H9 (cell line): ENCODE data around the gene NRG3. TPM values are rescaled to one million over a fixed set of nuclear protein-coding genes. Genes with fewer than 3 reads are reported as not detected.

Source experiments
- DNase-seq: peaks from one replicate; pipeline ENCODE4 v3.0.0-alpha.2; 2017
- H2AFZ ChIP-seq: one replicate; pipeline ENCODE4 v1.6.1; 2013; ENCODE audit warnings: mild to moderate bottlenecking, low read length, control low read depth, moderate library complexity
- H2AK5ac ChIP-seq: 2 replicates; pipeline ENCODE4 v1.6.1; 2013; ENCODE audit warnings: low read length, control low read depth, mixed read lengths; ENCODE audit not compliant: insufficient read length
- H2BK120ac ChIP-seq: one replicate; pipeline ENCODE4 v1.6.1; 2013; ENCODE audit warnings: low read depth, mild to moderate bottlenecking, low read length, control low read depth, inconsistent platforms; ENCODE audit not compliant: poor library complexity, severe bottlenecking
- H2BK12ac ChIP-seq: 2 replicates; pipeline ENCODE4 v1.6.1; 2013; ENCODE audit warnings: low read length, control low read depth, mixed read lengths, low read depth; ENCODE audit not compliant: insufficient read length
- H2BK15ac ChIP-seq: 2 replicates; pipeline ENCODE4 v1.6.1; 2013; ENCODE audit warnings: low read depth, low read length, control low read depth
- H2BK20ac ChIP-seq: one replicate; pipeline ENCODE4 v1.6.1; 2013; ENCODE audit warnings: low read depth, mild to moderate bottlenecking, low read length, control low read depth, inconsistent platforms; ENCODE audit not compliant: poor library complexity, severe bottlenecking
- H2BK5ac ChIP-seq: 2 replicates; pipeline ENCODE4 v1.6.1; 2013; ENCODE audit warnings: low read length, control low read depth, mixed read lengths; ENCODE audit not compliant: insufficient read length
- H3K14ac ChIP-seq: 2 replicates; pipeline ENCODE4 v1.6.1; 2013; ENCODE audit warnings: low read length, control low read depth; ENCODE audit not compliant: insufficient read depth
- H3K18ac ChIP-seq: 2 replicates; pipeline ENCODE4 v1.6.1; 2013; ENCODE audit warnings: low read depth, mild to moderate bottlenecking, mixed read lengths, low read length, control low read depth; ENCODE audit not compliant: insufficient read length
- H3K23ac ChIP-seq: 2 replicates; pipeline ENCODE4 v1.6.1; 2013; ENCODE audit warnings: low read length, control low read depth, mixed read lengths, low read depth; ENCODE audit not compliant: insufficient read length
- H3K23me2 ChIP-seq: 2 replicates; pipeline ENCODE4 v1.6.1; 2013; ENCODE audit warnings: low read depth, mild to moderate bottlenecking, mixed read lengths, low read length, control low read depth; ENCODE audit not compliant: insufficient read length, poor library complexity, severe bottlenecking
- H3K27ac ChIP-seq: 2 replicates; pipeline ENCODE4 v1.5.1; 2013; ENCODE audit warnings: low read length, control low read depth, mixed read lengths, low read depth; ENCODE audit not compliant: insufficient read length
- H3K27me3 ChIP-seq: 2 replicates; pipeline ENCODE4 v1.6.1; 2013; ENCODE audit warnings: low read length, control low read depth, inconsistent platforms; ENCODE audit not compliant: insufficient read depth
- H3K4ac ChIP-seq: 2 replicates; pipeline ENCODE4 v1.6.1; 2013; ENCODE audit warnings: low read depth, mild to moderate bottlenecking, control low read depth, inconsistent platforms, low read length, moderate library complexity
- H3K4me1 ChIP-seq: 2 replicates; pipeline ENCODE4 v1.6.1; 2013; ENCODE audit warnings: low read length, control low read depth, inconsistent platforms; ENCODE audit not compliant: insufficient read depth
- H3K4me2 ChIP-seq: 2 replicates; pipeline ENCODE4 v1.6.1; 2013; ENCODE audit warnings: low read length, control low read depth, mixed read lengths; ENCODE audit not compliant: insufficient read length, insufficient read depth
- H3K56ac ChIP-seq: 2 replicates; pipeline ENCODE4 v1.6.1; 2013; ENCODE audit warnings: low read depth, mild to moderate bottlenecking, mixed read lengths, low read length, control low read depth; ENCODE audit not compliant: insufficient read length
- H3K79me1 ChIP-seq: 2 replicates; pipeline ENCODE4 v1.6.1; 2013; ENCODE audit warnings: low read depth, mild to moderate bottlenecking, moderate library complexity, low read length, control low read depth, inconsistent platforms; ENCODE audit not compliant: insufficient read depth, poor library complexity, severe bottlenecking
- H3K79me2 ChIP-seq: 2 replicates; pipeline ENCODE4 v1.6.1; 2013; ENCODE audit warnings: low read length, control low read depth, inconsistent platforms; ENCODE audit not compliant: insufficient read depth
- H3K9ac ChIP-seq: 2 replicates; pipeline ENCODE4 v1.6.1; 2013; ENCODE audit warnings: low read length, control low read depth, mixed read lengths; ENCODE audit not compliant: insufficient read length; ENCODE audit errors: extremely low read depth
- H3K9me3 ChIP-seq: one replicate; pipeline ENCODE4 v1.6.1; 2013; ENCODE audit warnings: low read depth, low read length, inconsistent platforms; ENCODE audit not compliant: control insufficient read depth
- H3T11ph ChIP-seq: one replicate; pipeline ENCODE4 v1.6.1; 2013; ENCODE audit warnings: mild to moderate bottlenecking, low read length, control low read depth, inconsistent platforms
- H4K20me1 ChIP-seq: one replicate; pipeline ENCODE4 v1.6.1; 2013; ENCODE audit not compliant: control insufficient read depth, insufficient read length, insufficient read depth
- H4K5ac ChIP-seq: 2 replicates; pipeline ENCODE4 v1.6.1; 2013; ENCODE audit warnings: low read depth, mild to moderate bottlenecking, mixed read lengths, low read length, control low read depth; ENCODE audit not compliant: insufficient read length
- H4K8ac ChIP-seq: replicated peaks from 2 replicates; pipeline ENCODE4 v1.6.1; 2013; ENCODE audit warnings: low read length, control low read depth, mixed read lengths, low read depth; ENCODE audit not compliant: insufficient read length
- H4K91ac ChIP-seq: 2 replicates; pipeline ENCODE4 v1.6.1; 2013; ENCODE audit warnings: low read depth, mild to moderate bottlenecking, moderate library complexity, mixed read lengths, low read length, control low read depth; ENCODE audit not compliant: insufficient read length
- H3K27ac Mint-ChIP-seq, 3 experiments: 2 replicates in 2 of 3; 3 replicates in 1 of 3; pipeline ENCODE4 v1.8.0; 2020 to 2021; ENCODE audit warnings: mixed read lengths in 3 of 3, mild to moderate bottlenecking in 1 of 3, moderate library complexity in 1 of 3
- H3K27me3 Mint-ChIP-seq: 2 replicates; pipeline ENCODE4 v1.8.0; 2021; ENCODE audit warnings: low read depth, mild to moderate bottlenecking, moderate library complexity, mixed read lengths
- H3K36me3 Mint-ChIP-seq, 3 experiments: 2 replicates in 2 of 3; 3 replicates in 1 of 3; pipeline ENCODE4 v1.8.0; 2020 to 2021; ENCODE audit warnings: low read depth in 3 of 3, mixed read lengths in 3 of 3; ENCODE audit not compliant: insufficient read depth in 1 of 3
- H3K4me1 Mint-ChIP-seq, 2 experiments: 2 replicates each; pipeline ENCODE4 v1.8.0; 2020; ENCODE audit warnings: mixed read lengths in 2 of 2
- H3K4me3 Mint-ChIP-seq, 2 experiments: 2 replicates in 1 of 2; 3 replicates in 1 of 2; pipeline ENCODE4 v1.8.0; 2020 to 2021; ENCODE audit warnings: mild to moderate bottlenecking in 2 of 2, mixed read lengths in 2 of 2, moderate library complexity in 1 of 2
- H3K9me3 Mint-ChIP-seq, 2 experiments: 2 replicates in 1 of 2; 3 replicates in 1 of 2; pipeline ENCODE4 v1.8.0; 2020; ENCODE audit warnings: mild to moderate bottlenecking in 2 of 2, mixed read lengths in 2 of 2, moderate library complexity in 1 of 2
- WGBS: extraction: QIAGEN DNeasy Blood & Tissue Kit; methylation state at CpG from one replicate; pipeline ENCODE4 v1.1.7; 2013; ENCODE audit warnings: missing lambda C conversion rate, low lambda C conversion rate, mixed read lengths; ENCODE audit not compliant: insufficient read length; ENCODE audit errors: extremely low coverage; 5-methylcytosine and 5-hydroxymethylcytosine counted together
- total RNA-seq: library from RNA; stranded (reverse); gene quantifications from 2 replicates; pipeline ENCODE4 v1.2.1, GENCODE V29; 2021
- TF ChIP-seq, protein P1 (sequence below): fragments of 200-600 bp; sonication (generic); conservative IDR thresholded peaks from 3 replicates; pipeline ENCODE4 v1.8.0; 2021; ENCODE audit warnings: antibody characterized with exemption, mild to moderate bottlenecking

The NRG3 gene
- total RNA-seq, 1 experiment from 2014 or later = 1.6 TPM

GRCh38 chr10:82075605-82076004 is 200.6 kb downstream of the NRG3 start:
- no peaks in the 10 kb centered on the region for H3K79me2 ChIP-seq
- no peak overlapping the region for H4K8ac ChIP-seq
- no peaks in the 10 kb centered on the region; a peak in 1 of 7 replicates for H3K36me3 Mint-ChIP-seq
- no peak overlapping the region for H3K27ac Mint-ChIP-seq
- H3K18ac ChIP-seq = no peak overlapping the region
- H3K4me1 ChIP-seq = no peaks in the 10 kb centered on the region
- H3K4me2 ChIP-seq = no peak overlapping the region
- no peaks in the 10 kb centered on the region for H3K79me1 ChIP-seq
- peaks cover 0 to 5% of the 10 kb centered on the region in 2 experiments; a peak in 2 of 4 replicates for H3K4me1 Mint-ChIP-seq
- H3K27me3 ChIP-seq = no peaks in the 10 kb centered on the region
- TF ChIP-seq, protein P1, sequence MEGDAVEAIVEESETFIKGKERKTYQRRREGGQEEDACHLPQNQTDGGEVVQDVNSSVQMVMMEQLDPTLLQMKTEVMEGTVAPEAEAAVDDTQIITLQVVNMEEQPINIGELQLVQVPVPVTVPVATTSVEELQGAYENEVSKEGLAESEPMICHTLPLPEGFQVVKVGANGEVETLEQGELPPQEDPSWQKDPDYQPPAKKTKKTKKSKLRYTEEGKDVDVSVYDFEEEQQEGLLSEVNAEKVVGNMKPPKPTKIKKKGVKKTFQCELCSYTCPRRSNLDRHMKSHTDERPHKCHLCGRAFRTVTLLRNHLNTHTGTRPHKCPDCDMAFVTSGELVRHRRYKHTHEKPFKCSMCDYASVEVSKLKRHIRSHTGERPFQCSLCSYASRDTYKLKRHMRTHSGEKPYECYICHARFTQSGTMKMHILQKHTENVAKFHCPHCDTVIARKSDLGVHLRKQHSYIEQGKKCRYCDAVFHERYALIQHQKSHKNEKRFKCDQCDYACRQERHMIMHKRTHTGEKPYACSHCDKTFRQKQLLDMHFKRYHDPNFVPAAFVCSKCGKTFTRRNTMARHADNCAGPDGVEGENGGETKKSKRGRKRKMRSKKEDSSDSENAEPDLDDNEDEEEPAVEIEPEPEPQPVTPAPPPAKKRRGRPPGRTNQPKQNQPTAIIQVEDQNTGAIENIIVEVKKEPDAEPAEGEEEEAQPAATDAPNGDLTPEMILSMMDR = no peak
- H2BK20ac ChIP-seq = no peak overlapping the region
- H2AFZ ChIP-seq = no peak overlapping the region
- no peak overlapping the region for H4K5ac ChIP-seq
- H4K91ac ChIP-seq = no peak overlapping the region
- H3K9me3 Mint-ChIP-seq = no peaks in the 10 kb centered on the region
- H3K56ac ChIP-seq = no peak overlapping the region
- H2BK12ac ChIP-seq = no peak overlapping the region
- H4K20me1 ChIP-seq = no peaks in the 10 kb centered on the region
- H2BK15ac ChIP-seq = no peak overlapping the region
- H3K9me3 ChIP-seq = no peaks in the 10 kb centered on the region
- H3K27me3 Mint-ChIP-seq = no peaks in the 10 kb centered on the region
- no peak overlapping the region for H3K4me3 Mint-ChIP-seq
- no peaks in the 10 kb centered on the region for H3K23me2 ChIP-seq
- H3K14ac ChIP-seq = no peak overlapping the region
- H2BK5ac ChIP-seq = no peak overlapping the region
- no peak overlapping the region for H3T11ph ChIP-seq
- WGBS = no CpG with 5 or more reads among the region's 3 CpGs
- no peak overlapping the region for H3K27ac ChIP-seq
- no peak overlapping the region for H3K4ac ChIP-seq
- DNase-seq = no peak
- H3K23ac ChIP-seq = no peak overlapping the region
- H2AK5ac ChIP-seq = no peak overlapping the region
- no peak overlapping the region for H3K9ac ChIP-seq
- no peak overlapping the region for H2BK120ac ChIP-seq
